GM18505 (cell line): ENCODE data around the gene LYPD3.

Experiments
- ATAC-seq: cut with Tn5 transposase; IDR thresholded peaks from one replicate; pipeline ENCODE4 v1.9.1; 2021; ENCODE audit not compliant: unreplicated experiment
- POLR2A ChIP-seq: IDR thresholded peaks from 4 replicates; pipeline ENCODE4 v1.6.1; 2011; ENCODE audit warnings: borderline replicate concordance; ENCODE audit not compliant: insufficient read depth, insufficient read length; ENCODE audit errors: extremely low read depth

Gene LYPD3

GRCh38 chr19:43425567-43426392, 39.6 kb downstream of the LYPD3 start:
- TF ChIP-seq POLR2A = no peak
- ATAC-seq = no peak

DNA sequence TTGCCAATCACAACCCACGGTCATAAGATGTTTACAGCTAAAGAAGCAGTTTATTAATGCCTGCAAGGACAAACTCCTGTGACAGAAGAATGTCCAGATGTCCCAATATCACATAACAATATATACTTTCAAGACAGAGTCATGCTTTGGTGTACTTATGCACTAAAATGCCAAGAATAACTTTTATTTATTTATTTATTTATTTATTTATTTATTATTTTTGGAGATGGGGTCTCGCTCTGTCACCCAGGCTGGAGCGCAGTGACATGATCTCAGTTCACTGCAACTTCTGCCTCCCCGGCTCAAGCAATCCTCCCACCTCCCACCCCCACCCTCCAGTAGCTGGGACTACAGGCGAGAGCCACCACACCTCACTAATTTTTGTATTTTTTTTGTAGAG, 41.6 kb downstream of the LYPD3 start:
- TF ChIP-seq POLR2A = no peak
- ATAC-seq = no peak

DNA sequence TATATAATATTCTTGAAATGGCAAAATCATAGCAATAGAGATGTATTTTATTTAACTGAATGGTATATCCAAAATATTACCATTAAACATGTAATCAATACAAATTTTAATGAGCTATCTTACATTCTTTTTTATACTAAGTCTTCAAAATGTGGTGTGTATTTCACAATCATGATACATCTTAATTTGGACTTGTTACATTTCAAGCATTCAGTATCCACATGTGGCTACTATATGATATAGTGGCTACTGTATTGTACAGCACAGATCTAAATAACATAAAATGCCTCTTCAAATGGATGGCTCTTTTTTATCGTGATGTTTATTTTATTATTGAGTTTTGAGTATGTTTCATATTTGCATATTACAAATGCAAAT, 42.7 kb downstream of the LYPD3 start:
- no peak for TF ChIP-seq POLR2A
- ATAC-seq = no peak

DNA sequence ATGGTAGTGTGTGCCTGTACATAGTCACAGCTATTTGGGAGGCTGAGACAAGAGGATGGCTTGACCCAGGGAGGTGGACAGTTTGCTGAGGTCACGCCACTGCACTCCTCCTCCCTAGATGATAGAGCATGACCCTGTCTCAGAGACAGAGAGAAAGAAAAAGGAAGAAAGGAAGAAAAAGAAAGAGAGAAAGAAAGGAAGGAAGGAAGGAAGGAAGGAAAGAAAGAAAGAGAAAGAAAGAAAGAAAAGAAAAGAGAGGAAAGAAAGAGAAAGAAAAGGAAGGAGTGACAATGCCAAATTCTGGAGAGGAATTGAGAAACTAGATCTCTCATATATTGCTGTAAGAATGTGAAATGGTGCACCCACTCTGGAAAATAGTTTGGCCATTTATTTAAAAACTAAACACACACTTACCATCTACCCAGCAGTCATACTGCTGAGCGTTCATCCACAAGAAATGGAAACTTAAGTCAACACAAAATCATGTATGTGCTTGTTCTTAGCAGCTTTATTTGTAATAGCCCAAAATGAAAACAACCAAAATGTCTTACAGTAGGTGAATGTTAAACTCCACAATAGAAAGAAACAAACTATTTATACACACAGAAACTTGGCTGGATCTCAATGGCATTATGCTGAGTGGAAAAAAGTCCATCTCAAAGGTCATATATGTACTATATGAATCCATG, 43.3 kb downstream of the LYPD3 start:
- no peak for ATAC-seq
- no peak for TF ChIP-seq POLR2A

GRCh38 chr19:43420954-43421353, 44.5 kb downstream of the LYPD3 start:
- no peak for TF ChIP-seq POLR2A
- no peak for ATAC-seq

- TF ChIP-seq POLR2A = no peak
- no peak for ATAC-seq
Observed at GRCh38 chr19:43416951-43417623, 48.3 kb downstream of the LYPD3 start.

GRCh38 chr19:43414554-43414953, 50.9 kb downstream of the LYPD3 start, which contains the start of gene TEX101:
Gene TEX101, plus strand, starts transcription at chr19:43414890. Its CDS starts 1,030 bp downstream, at chr19:43415920.
- ATAC-seq = no peak

GRCh38 chr19:43412441-43412840, 53.0 kb downstream of the LYPD3 start:
- no peak for ATAC-seq
- no peak for TF ChIP-seq POLR2A

More at GRCh38 chr19:43414554-43414953, 50.9 kb downstream of the LYPD3 start, which contains the start of gene TEX101:
- no peak for TF ChIP-seq POLR2A
